ENCODE results near the gene ING5.

The ING5 gene

DNA sequence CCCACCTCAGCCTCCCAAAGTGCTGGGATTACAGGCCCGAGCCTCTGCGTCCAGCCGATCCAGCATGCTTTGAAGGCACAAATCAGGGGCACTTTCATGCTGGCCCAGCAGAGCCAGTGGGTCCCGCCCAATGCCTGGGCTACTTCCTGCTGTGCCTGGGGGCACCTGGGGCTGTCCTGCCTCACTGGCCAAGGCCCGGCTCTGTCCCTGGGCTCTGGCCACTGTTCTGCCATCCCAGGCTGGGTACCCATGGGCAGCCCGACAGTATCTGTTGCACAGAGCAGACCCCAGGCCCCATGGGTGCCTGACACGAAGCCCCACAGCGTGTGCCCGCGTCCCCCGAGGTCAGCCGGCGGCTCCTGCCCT, 68.0 kb downstream of the ING5 start:
- Histone ChIP-seq H3K9me3 (no peaks in the 10 kb centered on the region), H3K27me3 (peaks cover 0 to 50% of the 10 kb centered on the region in 2 donors), H3K4me3 (no peak overlapping the region), H3K36me3 (peaks cover 0 to 18% (median 5%) of the 10 kb centered on the region in 3 donors), H3K4me1 (peaks cover 0 to 10% (median 6%) of the 10 kb centered on the region in 4 donors), H3K27ac (no peak overlapping the region)
- intact Hi-C loops (cut with DNase I; ENCODE audit: low total_unique reads), result no loop called here
- TF ChIP-seq, protein P1, sequence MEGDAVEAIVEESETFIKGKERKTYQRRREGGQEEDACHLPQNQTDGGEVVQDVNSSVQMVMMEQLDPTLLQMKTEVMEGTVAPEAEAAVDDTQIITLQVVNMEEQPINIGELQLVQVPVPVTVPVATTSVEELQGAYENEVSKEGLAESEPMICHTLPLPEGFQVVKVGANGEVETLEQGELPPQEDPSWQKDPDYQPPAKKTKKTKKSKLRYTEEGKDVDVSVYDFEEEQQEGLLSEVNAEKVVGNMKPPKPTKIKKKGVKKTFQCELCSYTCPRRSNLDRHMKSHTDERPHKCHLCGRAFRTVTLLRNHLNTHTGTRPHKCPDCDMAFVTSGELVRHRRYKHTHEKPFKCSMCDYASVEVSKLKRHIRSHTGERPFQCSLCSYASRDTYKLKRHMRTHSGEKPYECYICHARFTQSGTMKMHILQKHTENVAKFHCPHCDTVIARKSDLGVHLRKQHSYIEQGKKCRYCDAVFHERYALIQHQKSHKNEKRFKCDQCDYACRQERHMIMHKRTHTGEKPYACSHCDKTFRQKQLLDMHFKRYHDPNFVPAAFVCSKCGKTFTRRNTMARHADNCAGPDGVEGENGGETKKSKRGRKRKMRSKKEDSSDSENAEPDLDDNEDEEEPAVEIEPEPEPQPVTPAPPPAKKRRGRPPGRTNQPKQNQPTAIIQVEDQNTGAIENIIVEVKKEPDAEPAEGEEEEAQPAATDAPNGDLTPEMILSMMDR (IDR thresholded peaks at IDR 0.05), result no peak
- no peak for DNase-seq

- Histone ChIP-seq H3K4me1 (peaks cover 0 to 10% (median 6%) of the 10 kb centered on the region in 4 donors), H3K27me3 (peaks cover 0 to 55% of the 10 kb centered on the region in 2 donors), H3K4me3 (no peak overlapping the region), H3K9me3 (no peaks in the 10 kb centered on the region), H3K36me3 (peaks cover 0 to 18% (median 5%) of the 10 kb centered on the region in 3 donors), H3K27ac (no peak overlapping the region)
- no peak for DNase-seq
- intact Hi-C loops (cut with DNase I; ENCODE audit: low total_unique reads), result no loop called here
- TF ChIP-seq, protein P1 (IDR thresholded peaks at IDR 0.05), result no peak
These were observed 68.5 kb downstream of the ING5 start for GRCh38 chr2:241770185-241770935.

GRCh38 chr2:241770936-241771285, 69.1 kb downstream of the ING5 start:
- TF ChIP-seq, protein P1 (IDR thresholded peaks at IDR 0.05), result no peak
- Histone ChIP-seq H3K36me3 (peaks cover 0 to 18% (median 5%) of the 10 kb centered on the region in 3 donors), H3K9me3 (no peaks in the 10 kb centered on the region), H3K27ac (no peak overlapping the region), H3K4me1 (peaks cover 0 to 10% (median 6%) of the 10 kb centered on the region in 4 donors), H3K27me3 (peaks cover 0 to 61% of the 10 kb centered on the region in 2 donors), H3K4me3 (no peak overlapping the region)
- intact Hi-C loops (cut with DNase I; ENCODE audit: low total_unique reads), result no loop called here
- no peak for DNase-seq

- H3K36me3 ChIP-seq, result peaks cover 0 to 18% (median 5%) of the 10 kb centered on the region in 3 donors
- H3K27me3 ChIP-seq, result peaks cover 0 to 66% of the 10 kb centered on the region in 2 donors
- peaks cover 0 to 10% (median 6%) of the 10 kb centered on the region in 4 donors for H3K4me1 ChIP-seq
- H3K27ac ChIP-seq, result no peak overlapping the region
- no peaks in the 10 kb centered on the region for H3K9me3 ChIP-seq
- intact Hi-C loops (cut with DNase I; ENCODE audit: low total_unique reads), result no loop called here
- no peak overlapping the region for H3K4me3 ChIP-seq
- TF ChIP-seq, protein P1 (IDR thresholded peaks at IDR 0.05), result no peak
- peak in 1 of 2 donors; percentile 39 for DNase-seq
These were observed 69.6 kb downstream of the ING5 start for GRCh38 chr2:241771286-241772062.

DNA sequence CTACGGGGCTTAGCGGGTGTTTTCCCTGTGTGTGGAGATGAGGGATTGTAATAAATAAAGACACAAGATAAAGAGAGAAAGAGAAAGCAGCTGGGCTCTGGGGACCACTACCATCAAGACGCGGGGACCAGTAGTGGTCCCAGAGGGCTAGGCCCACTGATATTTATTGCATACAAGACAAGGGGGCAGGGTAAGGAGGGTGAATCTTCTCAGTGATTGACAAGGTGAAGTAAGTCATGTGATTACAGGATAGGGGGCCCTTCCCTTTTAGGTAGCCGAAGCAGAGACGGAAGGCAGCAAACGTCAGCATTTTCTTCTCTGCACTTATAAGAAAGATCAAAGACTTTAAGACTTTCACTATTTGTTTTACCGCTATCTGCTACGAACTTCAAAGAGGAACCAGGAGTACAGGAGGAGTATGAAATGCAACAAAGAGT, 70.2 kb downstream of the ING5 start:
- Histone ChIP-seq H3K27me3 (peaks cover 0 to 72% of the 10 kb centered on the region in 2 donors), H3K9me3 (no peaks in the 10 kb centered on the region), H3K4me3 (no peak overlapping the region), H3K36me3 (peaks cover 0 to 18% (median 5%) of the 10 kb centered on the region in 3 donors), H3K27ac (no peak overlapping the region), H3K4me1 (peaks cover 0 to 10% (median 6%) of the 10 kb centered on the region in 4 donors)
- TF ChIP-seq, protein P1 (IDR thresholded peaks at IDR 0.05), result no peak
- intact Hi-C loops (cut with DNase I; ENCODE audit: low total_unique reads), result no loop called here
- no peak for DNase-seq

All from tibial artery (tissue), 4 donors.